ENCODE data around the gene OR10P1.

Gene OR10P1

GRCh38 chr12:55684761-55685370 lies 48.2 kb downstream of the OR10P1 start:
- DNase-seq (ENCODE audit: low read depth), result no peak

- no peak for DNase-seq (ENCODE audit: low read depth)
These were observed 49.0 kb downstream of the OR10P1 start for GRCh38 chr12:55685671-55686070.

GRCh38 chr12:55686366-55687010 lies 49.8 kb downstream of the OR10P1 start:
- DNase-seq (ENCODE audit: low read depth), result no peak

Data from stimulated activated CD8-positive, alpha-beta memory T cell treated with anti-CD3 and anti-CD28 coated beads, Interleukin-7, amount 100 ng/mL, for 24 hours (primary cell).